Neural cell (in vitro differentiated cells): Measurements from ENCODE around the gene KATNAL1. TPM values are rescaled to one million over a fixed set of nuclear protein-coding genes. Genes with fewer than 3 reads are reported as not detected.

Experiments
- H2AFZ ChIP-seq: fragments of 200-600, 300-800 bp; sonication (generic), shearing (Covaris generic); 2 replicates; pipeline ENCODE4 v1.6.0; 2014; ENCODE audit warnings: low read depth, mild to moderate bottlenecking, antibody characterized with exemption, low read length, moderate library complexity
- H3F3A ChIP-seq: fragments of 200-600 bp; shearing (Covaris generic); 2 replicates; pipeline ENCODE4 v1.6.1; 2016; ENCODE audit warnings: mild to moderate bottlenecking, moderate library complexity, mixed read lengths, antibody characterized with exemption, low read length; ENCODE audit not compliant: insufficient read depth, poor library complexity, severe bottlenecking
- H3K27ac ChIP-seq: fragments of 200-600, 300-800 bp; sonication (generic), shearing (Covaris generic); 2 replicates; pipeline ENCODE4 v1.5.1; 2014; ENCODE audit warnings: mild to moderate bottlenecking, low read length, moderate library complexity
- H3K27me3 ChIP-seq: fragments of 300-800, 200-600 bp; sonication (generic), shearing (Covaris generic); 2 replicates; pipeline ENCODE4 v1.6.0; 2014; ENCODE audit warnings: mild to moderate bottlenecking, low read depth, low read length, moderate library complexity; ENCODE audit not compliant: insufficient read depth
- H3K36me3 ChIP-seq: fragments of 300-800, 200-600 bp; sonication (generic), shearing (Covaris generic); 2 replicates; pipeline ENCODE4 v1.5.1; 2014; ENCODE audit warnings: mild to moderate bottlenecking, antibody characterized with exemption, low read length, moderate library complexity; ENCODE audit not compliant: insufficient read depth
- H3K4me2 ChIP-seq: fragments of 300-800, 200-600 bp; sonication (generic), shearing (Covaris generic); 2 replicates; pipeline ENCODE4 v1.6.0; 2014; ENCODE audit warnings: mild to moderate bottlenecking, low read length
- H3K4me3 ChIP-seq: fragments of 300-800, 200-600 bp; sonication (generic), shearing (Covaris generic); 2 replicates; pipeline ENCODE4 v1.5.1; 2014; ENCODE audit warnings: mild to moderate bottlenecking, low read length, moderate library complexity
- H3K79me2 ChIP-seq: fragments of 200-600 bp; shearing (Covaris generic); replicated peaks from 2 replicates; pipeline ENCODE4 v1.6.0; 2014; ENCODE audit warnings: mild to moderate bottlenecking, low read length, moderate library complexity; ENCODE audit not compliant: insufficient read depth
- H3K9ac ChIP-seq: fragments of 300-800, 200-600 bp; sonication (generic), shearing (Covaris generic); 2 replicates; pipeline ENCODE4 v1.6.1; 2016; ENCODE audit warnings: mild to moderate bottlenecking, low read length, mixed read lengths
- H3K9me2 ChIP-seq: fragments of 200-600 bp; shearing (Covaris generic); 2 replicates; pipeline ENCODE4 v1.6.1; 2016; ENCODE audit warnings: mild to moderate bottlenecking, low read length, mixed read lengths; ENCODE audit not compliant: insufficient read depth
- H3K9me3 ChIP-seq: fragments of 200-600, 300-800 bp; sonication (generic), shearing (Covaris generic); 2 replicates; pipeline ENCODE4 v1.6.1; 2016; ENCODE audit warnings: mild to moderate bottlenecking, mixed run types, low read length, moderate library complexity, mixed read lengths
- H4K20me1 ChIP-seq: fragments of 200-600 bp; shearing (Covaris generic); 2 replicates; pipeline ENCODE4 v1.6.1; 2016; ENCODE audit warnings: mild to moderate bottlenecking, mixed run types; ENCODE audit not compliant: insufficient read depth
- EP300 ChIP-seq: fragments of 450-650 bp; conservative IDR thresholded peaks from 2 replicates; pipeline ENCODE4 v1.6.1; 2014; ENCODE audit warnings: antibody characterized with exemption, mild to moderate bottlenecking, moderate library complexity; ENCODE audit not compliant: poor library complexity, severe bottlenecking
- EZH2 ChIP-seq: fragments of 200-600, 300-800 bp; shearing (Covaris generic), sonication (generic); IDR thresholded peaks from 2 replicates; pipeline ENCODE4 v1.6.1; 2014; ENCODE audit warnings: antibody characterized with exemption, low read length, borderline replicate concordance, mild to moderate bottlenecking; ENCODE audit not compliant: insufficient read depth, poor library complexity, severe bottlenecking
- MXI1 ChIP-seq: fragments of 450-650 bp; conservative IDR thresholded peaks from 2 replicates; pipeline ENCODE4 v1.6.1; 2014; ENCODE audit warnings: antibody characterized with exemption, mild to moderate bottlenecking; ENCODE audit not compliant: poor library complexity, severe bottlenecking
- POLR2AphosphoS5 ChIP-seq: IDR thresholded peaks from 2 replicates; pipeline ENCODE4 v1.6.1; 2012
- RAD21 ChIP-seq: fragments of 450-650 bp; conservative IDR thresholded peaks from 2 replicates; pipeline ENCODE4 v1.6.1; 2014; ENCODE audit warnings: antibody characterized with exemption, mild to moderate bottlenecking, moderate library complexity
- SMC3 ChIP-seq: fragments of 450-650 bp; conservative IDR thresholded peaks from 2 replicates; pipeline ENCODE4 v1.6.1; 2014; ENCODE audit warnings: antibody characterized with exemption, mild to moderate bottlenecking, moderate library complexity; ENCODE audit not compliant: poor library complexity
- TAF1 ChIP-seq: IDR thresholded peaks from 2 replicates; pipeline ENCODE4 v1.6.1; 2012; ENCODE audit warnings: low read depth
- polyA plus RNA-seq: library from polyadenylated mRNA; depleted of rRNA; stranded (reverse); fragments of >200 nt; gene quantifications from 2 replicates; pipeline ENCODE4 v1.2.3, GENCODE V29; 2014
- TF ChIP-seq, protein P1 (sequence below): IDR thresholded peaks from 2 replicates; pipeline ENCODE4 v1.6.1; 2012; ENCODE audit warnings: borderline replicate concordance
- TF ChIP-seq, protein P2 (sequence below): fragments of 450-650 bp; IDR thresholded peaks from 2 replicates; pipeline ENCODE4 v1.5.1; 2014; ENCODE audit warnings: antibody characterized with exemption, mild to moderate bottlenecking, moderate library complexity; ENCODE audit not compliant: poor library complexity, severe bottlenecking

Gene KATNAL1
- polyA plus RNA-seq, 1 donor from 2014 or later, result 24.9 TPM

DNA sequence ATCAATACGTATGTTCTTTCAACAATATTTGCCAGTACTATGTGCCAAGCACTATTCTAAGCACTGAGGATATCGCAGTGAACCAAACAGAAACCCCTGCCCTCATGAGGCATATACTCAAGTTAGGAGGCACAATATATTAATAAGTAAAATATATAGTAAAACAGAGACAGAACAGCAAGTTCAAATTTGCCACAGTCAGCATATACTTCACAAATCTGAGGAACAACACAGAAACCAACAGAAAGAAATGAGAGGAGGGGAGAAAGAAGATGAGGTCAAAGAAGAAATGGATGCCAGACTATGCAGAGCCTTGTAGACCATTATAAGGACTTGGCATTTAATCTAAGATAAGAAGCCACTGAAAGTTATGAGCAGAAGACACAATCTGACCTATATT, 59.9 kb downstream of the KATNAL1 start:
- Histone ChIP-seq H3K79me2 (peaks cover 7% of the 10 kb centered on the region), H3K27me3 (no peaks in the 10 kb centered on the region), H2AFZ (no peak overlapping the region), H3K9ac (no peak overlapping the region), H3K9me3 (no peaks in the 10 kb centered on the region), H3F3A (no peaks in the 10 kb centered on the region), H3K36me3 (no peaks in the 10 kb centered on the region), H3K4me3 (no peak overlapping the region), H3K4me2 (no peak overlapping the region), H4K20me1 (no peaks in the 10 kb centered on the region), H3K27ac (no peak overlapping the region), H3K9me2 (no peaks in the 10 kb centered on the region)
- TF ChIP-seq EZH2, result no peak
- no peak for TF ChIP-seq TAF1
- TF ChIP-seq RAD21, result no peak
- TF ChIP-seq, protein P1, sequence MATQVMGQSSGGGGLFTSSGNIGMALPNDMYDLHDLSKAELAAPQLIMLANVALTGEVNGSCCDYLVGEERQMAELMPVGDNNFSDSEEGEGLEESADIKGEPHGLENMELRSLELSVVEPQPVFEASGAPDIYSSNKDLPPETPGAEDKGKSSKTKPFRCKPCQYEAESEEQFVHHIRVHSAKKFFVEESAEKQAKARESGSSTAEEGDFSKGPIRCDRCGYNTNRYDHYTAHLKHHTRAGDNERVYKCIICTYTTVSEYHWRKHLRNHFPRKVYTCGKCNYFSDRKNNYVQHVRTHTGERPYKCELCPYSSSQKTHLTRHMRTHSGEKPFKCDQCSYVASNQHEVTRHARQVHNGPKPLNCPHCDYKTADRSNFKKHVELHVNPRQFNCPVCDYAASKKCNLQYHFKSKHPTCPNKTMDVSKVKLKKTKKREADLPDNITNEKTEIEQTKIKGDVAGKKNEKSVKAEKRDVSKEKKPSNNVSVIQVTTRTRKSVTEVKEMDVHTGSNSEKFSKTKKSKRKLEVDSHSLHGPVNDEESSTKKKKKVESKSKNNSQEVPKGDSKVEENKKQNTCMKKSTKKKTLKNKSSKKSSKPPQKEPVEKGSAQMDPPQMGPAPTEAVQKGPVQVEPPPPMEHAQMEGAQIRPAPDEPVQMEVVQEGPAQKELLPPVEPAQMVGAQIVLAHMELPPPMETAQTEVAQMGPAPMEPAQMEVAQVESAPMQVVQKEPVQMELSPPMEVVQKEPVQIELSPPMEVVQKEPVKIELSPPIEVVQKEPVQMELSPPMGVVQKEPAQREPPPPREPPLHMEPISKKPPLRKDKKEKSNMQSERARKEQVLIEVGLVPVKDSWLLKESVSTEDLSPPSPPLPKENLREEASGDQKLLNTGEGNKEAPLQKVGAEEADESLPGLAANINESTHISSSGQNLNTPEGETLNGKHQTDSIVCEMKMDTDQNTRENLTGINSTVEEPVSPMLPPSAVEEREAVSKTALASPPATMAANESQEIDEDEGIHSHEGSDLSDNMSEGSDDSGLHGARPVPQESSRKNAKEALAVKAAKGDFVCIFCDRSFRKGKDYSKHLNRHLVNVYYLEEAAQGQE, result no peak
- TF ChIP-seq POLR2AphosphoS5, result no peak
- TF ChIP-seq MXI1, result no peak
- no peak for TF ChIP-seq EP300
- TF ChIP-seq, protein P2, sequence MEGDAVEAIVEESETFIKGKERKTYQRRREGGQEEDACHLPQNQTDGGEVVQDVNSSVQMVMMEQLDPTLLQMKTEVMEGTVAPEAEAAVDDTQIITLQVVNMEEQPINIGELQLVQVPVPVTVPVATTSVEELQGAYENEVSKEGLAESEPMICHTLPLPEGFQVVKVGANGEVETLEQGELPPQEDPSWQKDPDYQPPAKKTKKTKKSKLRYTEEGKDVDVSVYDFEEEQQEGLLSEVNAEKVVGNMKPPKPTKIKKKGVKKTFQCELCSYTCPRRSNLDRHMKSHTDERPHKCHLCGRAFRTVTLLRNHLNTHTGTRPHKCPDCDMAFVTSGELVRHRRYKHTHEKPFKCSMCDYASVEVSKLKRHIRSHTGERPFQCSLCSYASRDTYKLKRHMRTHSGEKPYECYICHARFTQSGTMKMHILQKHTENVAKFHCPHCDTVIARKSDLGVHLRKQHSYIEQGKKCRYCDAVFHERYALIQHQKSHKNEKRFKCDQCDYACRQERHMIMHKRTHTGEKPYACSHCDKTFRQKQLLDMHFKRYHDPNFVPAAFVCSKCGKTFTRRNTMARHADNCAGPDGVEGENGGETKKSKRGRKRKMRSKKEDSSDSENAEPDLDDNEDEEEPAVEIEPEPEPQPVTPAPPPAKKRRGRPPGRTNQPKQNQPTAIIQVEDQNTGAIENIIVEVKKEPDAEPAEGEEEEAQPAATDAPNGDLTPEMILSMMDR, result no peak
- TF ChIP-seq SMC3, result no peak

DNA sequence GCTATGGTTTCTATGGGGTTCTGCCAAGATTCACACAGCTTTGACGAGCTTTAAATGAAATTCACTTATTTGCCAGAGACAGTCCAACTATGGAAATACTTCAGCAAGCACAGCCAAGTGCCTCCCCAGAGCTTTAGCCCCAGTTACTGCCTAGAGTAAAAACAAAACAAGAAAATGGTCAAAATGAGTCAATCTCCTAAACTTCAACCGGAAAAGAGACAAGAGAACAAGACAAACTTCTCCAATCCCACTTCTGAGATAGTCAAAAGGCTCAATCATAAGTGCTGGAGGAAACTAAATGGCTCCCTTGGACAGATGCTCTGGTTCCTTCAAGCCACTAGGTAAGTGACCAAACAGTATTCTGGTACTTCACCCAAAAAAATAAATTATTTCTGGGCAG, 65.8 kb downstream of the KATNAL1 start:
- Histone ChIP-seq H4K20me1 (no peaks in the 10 kb centered on the region), H3K4me3 (no peak overlapping the region), H3K9me3 (no peaks in the 10 kb centered on the region), H3K4me2 (no peak overlapping the region), H3K9me2 (no peaks in the 10 kb centered on the region), H3K9ac (no peak overlapping the region), H3K27ac (no peak overlapping the region), H3K27me3 (no peaks in the 10 kb centered on the region), H3K79me2 (no peaks in the 10 kb centered on the region), H3F3A (no peaks in the 10 kb centered on the region), H3K36me3 (peaks cover 5% of the 10 kb centered on the region), H2AFZ (no peak overlapping the region)
- TF ChIP-seq MXI1 (no peak), POLR2AphosphoS5 (no peak), EZH2 (no peak), SMC3 (no peak), EP300 (no peak), TAF1 (no peak), RAD21 (no peak)
- TF ChIP-seq, protein P1, result no peak
- TF ChIP-seq, protein P2, result no peak
